DMS53 treated with DMSO at 0.1 percent for 48 hours (cell line): ENCODE results near the gene TSHZ1.

Source experiments
- DNase-seq: peaks from one replicate; lab custom pipeline; 2025; ENCODE audit not compliant: unreplicated experiment; lab: John Stamatoyannopoulos, UW

TSHZ1 gene

GRCh38 chr18:75338631-75339030 is 128.0 kb downstream of the TSHZ1 start:
- DNase-seq: no peak
